DND-41 (cell line): ENCODE results near the gene P3H3.

Experiments
- ATAC-seq: fragments of 200-7000 bp; cut with Tn5 transposase; 3 replicates; pipeline ENCODE4 v1.9.1; 2021; ENCODE audit warnings: low read depth; ENCODE audit not compliant: insufficient read depth
- DNase-seq: peaks from one replicate; pipeline ENCODE4 v3.0.0-alpha.2; 2020
- H2AFZ ChIP-seq: 2 replicates; pipeline ENCODE4 v1.6.0; 2012; ENCODE audit warnings: low read depth, low read length
- H3K27ac ChIP-seq: 2 replicates; pipeline ENCODE4 v1.5.1; 2012; ENCODE audit warnings: low read length, inconsistent platforms
- H3K27me3 ChIP-seq: fragments of 200-600 bp; sonication (generic); 2 replicates; pipeline ENCODE4 v1.6.0; 2012; ENCODE audit warnings: low read length, mild to moderate bottlenecking, inconsistent platforms; ENCODE audit not compliant: insufficient read depth, poor library complexity
- H3K36me3 ChIP-seq: 2 replicates; pipeline ENCODE4 v1.5.1; 2012; ENCODE audit warnings: low read length, inconsistent platforms; ENCODE audit not compliant: insufficient read depth
- H3K4me1 ChIP-seq: 2 replicates; pipeline ENCODE4 v1.5.1; 2012; ENCODE audit warnings: mild to moderate bottlenecking, low read length; ENCODE audit not compliant: insufficient read depth
- H3K4me2 ChIP-seq: 2 replicates; pipeline ENCODE4 v1.6.0; 2012; ENCODE audit warnings: mild to moderate bottlenecking, moderate library complexity, low read length, inconsistent platforms; ENCODE audit not compliant: insufficient read depth
- H3K4me3 ChIP-seq, 2 experiments: fragments of 200-600 bp in 1 of 2; shearing (Covaris generic) in 1 of 2; 2 replicates each; pipeline ENCODE4 v1.5.1; 2012 to 2016; ENCODE audit warnings: inconsistent platforms in 2 of 2, low read length in 2 of 2, mild to moderate bottlenecking in 2 of 2, low read depth in 1 of 2, moderate library complexity in 1 of 2
- H3K79me2 ChIP-seq: 2 replicates; pipeline ENCODE4 v1.6.0; 2012; ENCODE audit warnings: low read length, inconsistent platforms; ENCODE audit not compliant: insufficient read depth
- H3K9ac ChIP-seq: 2 replicates; pipeline ENCODE4 v1.6.0; 2012; ENCODE audit warnings: low read depth, mild to moderate bottlenecking, inconsistent platforms, low read length, moderate library complexity
- H3K9me3 ChIP-seq: 2 replicates; pipeline ENCODE4 v1.5.1; 2012; ENCODE audit warnings: low read length, moderate library complexity, mild to moderate bottlenecking, inconsistent platforms; ENCODE audit not compliant: insufficient read depth, severe bottlenecking
- H4K20me1 ChIP-seq: 2 replicates; pipeline ENCODE4 v1.6.0; 2012; ENCODE audit warnings: low read length; ENCODE audit not compliant: insufficient read depth
- CTCF ChIP-seq: IDR thresholded peaks from 2 replicates; pipeline ENCODE4 v1.5.1; 2012; ENCODE audit warnings: borderline replicate concordance, low read length, moderate library complexity, mild to moderate bottlenecking; ENCODE audit not compliant: poor library complexity, severe bottlenecking; ENCODE audit errors: extremely low read depth
- EZH2 ChIP-seq: IDR thresholded peaks from 3 replicates; pipeline ENCODE4 v1.6.1; 2012; ENCODE audit warnings: borderline replicate concordance, low read depth, mild to moderate bottlenecking, moderate library complexity, low read length, inconsistent platforms; ENCODE audit not compliant: severe bottlenecking

The P3H3 gene

GRCh38 chr12:6840761-6841515, 12.7 kb downstream of the P3H3 start, which contains the start of gene GNB3:
TSS of gene GNB3 (plus strand) at chr12:6840925. CDS start at chr12:6841288, 363 bp downstream.
- DNase-seq (no peak), ATAC-seq (no peak)
- Histone ChIP-seq H3K27me3 (peaks cover 4% of the 10 kb centered on the region), H3K9me3 (no peaks in the 10 kb centered on the region), H2AFZ (no peak within 1 kb of the TSS), H3K36me3 (no peaks in the 10 kb centered on the region), H3K4me3 (no peak within 1 kb of the TSS), H3K4me2 (no peak within 1 kb of the TSS), H3K9ac (no peak within 1 kb of the TSS), H4K20me1 (no peaks in the 10 kb centered on the region), H3K4me1 (no peaks in the 10 kb centered on the region), H3K79me2 (no peaks in the 10 kb centered on the region), H3K27ac (no peak within 1 kb of the TSS)
- TF ChIP-seq EZH2 (no peak), CTCF (no peak)

GRCh38 chr12:6842075-6842474, 13.9 kb downstream of the P3H3 start:
- Histone ChIP-seq H3K27me3 (peaks cover 4% of the 10 kb centered on the region), H3K9ac (no peak overlapping the region), H3K27ac (no peak overlapping the region), H3K4me2 (no peak overlapping the region), H2AFZ (no peak overlapping the region), H3K9me3 (no peaks in the 10 kb centered on the region), H3K79me2 (no peaks in the 10 kb centered on the region), H3K4me3 (no peak overlapping the region), H3K36me3 (peaks cover 8% of the 10 kb centered on the region), H4K20me1 (no peaks in the 10 kb centered on the region), H3K4me1 (no peaks in the 10 kb centered on the region)
- no peak for ATAC-seq
- no peak for TF ChIP-seq EZH2
- TF ChIP-seq CTCF = no peak
- DNase-seq = no peak

- Histone ChIP-seq H3K9ac (no peak overlapping the region), H3K27ac (no peak overlapping the region), H3K4me1 (no peaks in the 10 kb centered on the region), H3K79me2 (no peaks in the 10 kb centered on the region), H3K9me3 (no peaks in the 10 kb centered on the region), H3K4me2 (no peak overlapping the region), H2AFZ (no peak overlapping the region), H3K4me3 (no peak overlapping the region), H3K36me3 (peaks cover 20% of the 10 kb centered on the region), H3K27me3 (peaks cover 4% of the 10 kb centered on the region), H4K20me1 (no peaks in the 10 kb centered on the region)
- DNase-seq (no peak), ATAC-seq (peak; percentile 36)
- no peak for TF ChIP-seq EZH2
- TF ChIP-seq CTCF = no peak
Measured at GRCh38 chr12:6843118-6843902, 15.1 kb downstream of the P3H3 start.
